K562 (cell line): ENCODE data around the gene DNAJC6. TPM values are rescaled to one million over a fixed set of nuclear protein-coding genes. Genes with fewer than 3 reads are reported as not detected.
A peak's percentile ranks its signal among the peaks of the same experiment; 100 is the strongest.

ENCODE experiments used
- BCL6 ChIP-seq: fragments of 250-450 bp; sonication (Bioruptor Pico); IDR thresholded peaks from 2 replicates; pipeline ENCODE4 v1.4.0; 2020
- CLOCK ChIP-seq: fragments of 250-450 bp; sonication (Bioruptor Pico); IDR thresholded peaks from 2 replicates; pipeline ENCODE4 v1.4.0; 2020; ENCODE audit warnings: mild to moderate bottlenecking, moderate library complexity, borderline replicate concordance
- FOXK1 ChIP-seq: sonication (generic); formaldehyde crosslinking; IDR thresholded peaks from 2 replicates; pipeline ENCODE4 v1.8.0; 2022; ENCODE audit warnings: missing genetic modification reagents, mild to moderate bottlenecking, borderline replicate concordance
- HDGF ChIP-seq: fragments of 450-650 bp; IDR thresholded peaks from 2 replicates; pipeline ENCODE4 v1.6.1; 2016
- POLR2AphosphoS5 ChIP-seq: IDR thresholded peaks from 2 replicates; pipeline ENCODE4 v1.6.1; 2011; ENCODE audit warnings: mild to moderate bottlenecking, low read depth, low read length, moderate library complexity; ENCODE audit not compliant: control insufficient read depth, insufficient read depth
- PURB ChIP-seq: sonication (generic); formaldehyde crosslinking; IDR thresholded peaks from 2 replicates; pipeline ENCODE4 v1.9.0; 2021; ENCODE audit warnings: low read depth, mild to moderate bottlenecking, missing genetic modification reagents
- ZNF263 ChIP-seq: sonication (generic); formaldehyde crosslinking; IDR thresholded peaks from 2 replicates; pipeline ENCODE4 v1.8.0; 2022; ENCODE audit warnings: mild to moderate bottlenecking, missing genetic modification reagents, borderline replicate concordance
- polyA plus RNA-seq, 8 experiments: library from polyadenylated mRNA; depleted of rRNA in 4 of 8; stranded (reverse) in 5 of 8; unstranded in 3 of 8; fragments of >200 nt; fragmentation: Nextera tagmentation in 2 of 8; fragmentation: Illumina TruSeq in 1 of 8; extraction: Ambion mirVana in 2 of 8; extraction: Trizol in 1 of 8; gene quantifications; 2 replicates each; pipeline versions ENCODE4 v1.2.1 to v1.2.3, GENCODE V29; 2011 to 2014; ENCODE audit warnings: inconsistent platforms in 1 of 8, missing spikeins in 1 of 8
- total RNA-seq, 7 experiments: library from RNA; depleted of rRNA in 6 of 7; stranded (reverse); fragments of >200 nt in 6 of 7; fragmentation: Illumina TruSeq in 2 of 7; extraction: Trizol in 2 of 7; gene quantifications; 2 replicates each; pipeline versions ENCODE4 v1.2.1 to v1.2.3, GENCODE V29; 2011 to 2021; ENCODE audit warnings: low replicate concordance in 1 of 7
- TF ChIP-seq, protein P1 (sequence below): sonication (generic); formaldehyde crosslinking; IDR thresholded peaks from 2 replicates; pipeline ENCODE4 v1.8.1; 2023; ENCODE audit warnings: missing genetic modification reagents, mild to moderate bottlenecking, borderline replicate concordance
- TF ChIP-seq, protein P2 (sequence below): fragments of 250-450 bp; sonication (Bioruptor Pico); IDR thresholded peaks from 2 replicates; pipeline ENCODE4 v1.5.0; 2021; ENCODE audit warnings: mild to moderate bottlenecking, moderate library complexity
- TF ChIP-seq, protein P3 (sequence below): fragments of 250-450 bp; sonication (Bioruptor Pico); IDR thresholded peaks from 2 replicates; pipeline ENCODE4 v1.5.0; 2020; ENCODE audit warnings: mild to moderate bottlenecking, borderline replicate concordance
- TF ChIP-seq, protein P4 (sequence below), 2 experiments: fragments of 450-650 bp in 1 of 2; sonication (generic) in 1 of 2; formaldehyde crosslinking in 1 of 2; IDR thresholded peaks in 1 of 2; conservative IDR thresholded peaks in 1 of 2; 2 replicates each; pipeline versions ENCODE4 v1.6.1 to v1.8.1; 2016 to 2023; ENCODE audit warnings: mild to moderate bottlenecking in 2 of 2, moderate library complexity in 2 of 2, inconsistent platforms in 1 of 2, missing genetic modification reagents in 1 of 2

The DNAJC6 gene
- total and polyA plus RNA-seq, 9 of the 15 experiments (the other 6 are each of a cell fraction or from before 2014, with no cell fraction given), result 6.7 to 78.7 (median 28.0) TPM

GRCh38 chr1:65421351-65422025 is 112.1 kb downstream of the DNAJC6 start (continued):
- TF ChIP-seq, protein P1, sequence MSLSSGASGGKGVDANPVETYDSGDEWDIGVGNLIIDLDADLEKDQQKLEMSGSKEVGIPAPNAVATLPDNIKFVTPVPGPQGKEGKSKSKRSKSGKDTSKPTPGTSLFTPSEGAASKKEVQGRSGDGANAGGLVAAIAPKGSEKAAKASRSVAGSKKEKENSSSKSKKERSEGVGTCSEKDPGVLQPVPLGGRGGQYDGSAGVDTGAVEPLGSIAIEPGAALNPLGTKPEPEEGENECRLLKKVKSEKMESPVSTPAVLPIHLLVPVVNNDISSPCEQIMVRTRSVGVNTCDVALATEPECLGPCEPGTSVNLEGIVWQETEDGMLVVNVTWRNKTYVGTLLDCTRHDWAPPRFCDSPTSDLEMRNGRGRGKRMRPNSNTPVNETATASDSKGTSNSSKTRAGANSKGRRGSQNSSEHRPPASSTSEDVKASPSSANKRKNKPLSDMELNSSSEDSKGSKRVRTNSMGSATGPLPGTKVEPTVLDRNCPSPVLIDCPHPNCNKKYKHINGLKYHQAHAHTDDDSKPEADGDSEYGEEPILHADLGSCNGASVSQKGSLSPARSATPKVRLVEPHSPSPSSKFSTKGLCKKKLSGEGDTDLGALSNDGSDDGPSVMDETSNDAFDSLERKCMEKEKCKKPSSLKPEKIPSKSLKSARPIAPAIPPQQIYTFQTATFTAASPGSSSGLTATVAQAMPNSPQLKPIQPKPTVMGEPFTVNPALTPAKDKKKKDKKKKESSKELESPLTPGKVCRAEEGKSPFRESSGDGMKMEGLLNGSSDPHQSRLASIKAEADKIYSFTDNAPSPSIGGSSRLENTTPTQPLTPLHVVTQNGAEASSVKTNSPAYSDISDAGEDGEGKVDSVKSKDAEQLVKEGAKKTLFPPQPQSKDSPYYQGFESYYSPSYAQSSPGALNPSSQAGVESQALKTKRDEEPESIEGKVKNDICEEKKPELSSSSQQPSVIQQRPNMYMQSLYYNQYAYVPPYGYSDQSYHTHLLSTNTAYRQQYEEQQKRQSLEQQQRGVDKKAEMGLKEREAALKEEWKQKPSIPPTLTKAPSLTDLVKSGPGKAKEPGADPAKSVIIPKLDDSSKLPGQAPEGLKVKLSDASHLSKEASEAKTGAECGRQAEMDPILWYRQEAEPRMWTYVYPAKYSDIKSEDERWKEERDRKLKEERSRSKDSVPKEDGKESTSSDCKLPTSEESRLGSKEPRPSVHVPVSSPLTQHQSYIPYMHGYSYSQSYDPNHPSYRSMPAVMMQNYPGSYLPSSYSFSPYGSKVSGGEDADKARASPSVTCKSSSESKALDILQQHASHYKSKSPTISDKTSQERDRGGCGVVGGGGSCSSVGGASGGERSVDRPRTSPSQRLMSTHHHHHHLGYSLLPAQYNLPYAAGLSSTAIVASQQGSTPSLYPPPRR (CRISPR knock-in tag), result no peak
- TF ChIP-seq BCL6 (CRISPR knock-in tag) (no peak), FOXK1 (CRISPR knock-in tag) (no peak), HDGF (0 out of 2 replicates have a peak, but pooled peaks have one; percentile 31), ZNF263 (CRISPR knock-in tag) (no peak), PURB (CRISPR knock-in tag) (no peak), POLR2AphosphoS5 (no peak), CLOCK (CRISPR knock-in tag) (no peak)
- TF ChIP-seq, protein P2, sequence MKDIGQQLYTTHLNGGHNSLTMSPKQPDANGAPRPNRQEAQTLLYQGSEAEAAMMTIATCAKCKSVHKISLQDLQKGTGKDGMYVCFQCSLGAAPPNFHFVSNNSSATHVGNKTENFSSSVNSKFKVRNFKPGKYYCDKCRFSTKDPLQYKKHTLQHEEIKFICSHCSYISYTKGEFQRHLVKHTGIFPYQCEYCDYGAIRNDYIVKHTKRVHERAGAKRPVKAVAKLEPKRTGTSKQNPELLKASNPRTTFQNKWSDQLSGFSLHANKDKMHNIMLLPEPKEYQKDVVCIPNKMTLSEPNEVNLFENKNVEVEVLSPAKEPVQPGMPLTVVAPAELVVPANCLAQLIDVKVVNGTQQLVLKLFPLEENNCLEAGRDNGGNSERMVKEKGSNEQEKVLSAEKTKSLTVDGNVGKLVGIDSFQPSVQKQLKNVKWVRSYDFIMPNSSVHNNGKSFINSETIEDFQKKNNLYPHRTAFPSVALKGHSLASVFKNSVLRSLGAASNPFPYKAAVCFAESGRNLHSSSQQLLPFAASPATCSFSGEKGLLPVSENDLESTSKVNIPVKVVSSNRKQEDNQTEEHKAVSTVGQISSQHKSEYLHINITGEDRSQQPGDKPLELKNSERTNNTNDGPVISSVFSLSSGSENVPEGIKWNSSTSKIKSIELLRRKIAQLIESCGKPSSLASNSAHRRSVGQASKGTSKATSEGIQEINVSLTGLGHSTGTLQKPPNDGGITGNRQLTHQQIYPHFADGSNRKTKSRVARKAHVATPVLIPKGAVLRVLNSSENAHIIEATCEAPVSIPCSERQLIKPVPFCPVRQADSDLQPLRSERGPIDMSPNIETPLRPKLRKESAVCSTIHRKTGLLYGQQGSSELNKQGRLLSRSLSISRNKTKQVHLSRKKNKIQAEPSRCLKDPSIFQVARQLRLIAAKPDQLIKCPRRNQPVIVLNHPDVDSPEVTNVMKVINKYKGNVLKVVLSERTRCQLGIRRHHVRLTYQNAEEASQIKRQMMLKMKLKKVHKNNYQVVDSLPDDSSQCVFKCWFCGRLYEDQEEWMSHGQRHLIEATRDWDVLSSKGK (CRISPR knock-in tag), result no peak
- TF ChIP-seq, protein P3, sequence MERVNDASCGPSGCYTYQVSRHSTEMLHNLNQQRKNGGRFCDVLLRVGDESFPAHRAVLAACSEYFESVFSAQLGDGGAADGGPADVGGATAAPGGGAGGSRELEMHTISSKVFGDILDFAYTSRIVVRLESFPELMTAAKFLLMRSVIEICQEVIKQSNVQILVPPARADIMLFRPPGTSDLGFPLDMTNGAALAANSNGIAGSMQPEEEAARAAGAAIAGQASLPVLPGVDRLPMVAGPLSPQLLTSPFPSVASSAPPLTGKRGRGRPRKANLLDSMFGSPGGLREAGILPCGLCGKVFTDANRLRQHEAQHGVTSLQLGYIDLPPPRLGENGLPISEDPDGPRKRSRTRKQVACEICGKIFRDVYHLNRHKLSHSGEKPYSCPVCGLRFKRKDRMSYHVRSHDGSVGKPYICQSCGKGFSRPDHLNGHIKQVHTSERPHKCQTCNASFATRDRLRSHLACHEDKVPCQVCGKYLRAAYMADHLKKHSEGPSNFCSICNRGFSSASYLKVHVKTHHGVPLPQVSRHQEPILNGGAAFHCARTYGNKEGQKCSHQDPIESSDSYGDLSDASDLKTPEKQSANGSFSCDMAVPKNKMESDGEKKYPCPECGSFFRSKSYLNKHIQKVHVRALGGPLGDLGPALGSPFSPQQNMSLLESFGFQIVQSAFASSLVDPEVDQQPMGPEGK (CRISPR knock-in tag), result no peak
- TF ChIP-seq, protein P4, sequence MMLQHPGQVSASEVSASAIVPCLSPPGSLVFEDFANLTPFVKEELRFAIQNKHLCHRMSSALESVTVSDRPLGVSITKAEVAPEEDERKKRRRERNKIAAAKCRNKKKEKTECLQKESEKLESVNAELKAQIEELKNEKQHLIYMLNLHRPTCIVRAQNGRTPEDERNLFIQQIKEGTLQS (IDR thresholded peaks at IDR 0.05), result no peak
- TF ChIP-seq, protein P4 (CRISPR knock-in tag; conservative IDR thresholded peaks at IDR 0.05), result no peak; the same call in 1 of the 2 replicates
